Hepatocyte (in vitro differentiated cells): Measurements from ENCODE around the gene HECTD1. TPM values are rescaled to one million over a fixed set of nuclear protein-coding genes. Genes with fewer than 3 reads are reported as not detected.

ENCODE experiments used
- DNase-seq: peaks from one replicate; pipeline ENCODE4 v3.0.0-alpha.2; 2016; ENCODE audit warnings: low spot score
- H2AFZ ChIP-seq: fragments of 200-600 bp; sonication (generic); 2 replicates; pipeline ENCODE4 v1.6.0; 2016; ENCODE audit warnings: antibody characterized with exemption, mild to moderate bottlenecking
- H3K27ac ChIP-seq: fragments of 200-600 bp; sonication (generic); 2 replicates; pipeline ENCODE4 v1.5.1; 2016; ENCODE audit warnings: mild to moderate bottlenecking
- H3K27me3 ChIP-seq: fragments of 200-600 bp; sonication (generic); 2 replicates; pipeline ENCODE4 v1.6.1; 2016
- H3K36me3 ChIP-seq: fragments of 200-600 bp; sonication (generic); replicated peaks from 2 replicates; pipeline ENCODE4 v1.5.1; 2016; ENCODE audit warnings: low read depth; ENCODE audit not compliant: insufficient read depth
- H3K4me1 ChIP-seq: fragments of 200-600 bp; sonication (generic); 2 replicates; pipeline ENCODE4 v1.5.1; 2016; ENCODE audit warnings: mild to moderate bottlenecking, moderate library complexity; ENCODE audit not compliant: insufficient read depth
- H3K4me2 ChIP-seq: fragments of 200-600 bp; sonication (generic); 2 replicates; pipeline ENCODE4 v1.6.0; 2016
- H3K4me3 ChIP-seq: fragments of 200-600 bp; sonication (generic); 2 replicates; pipeline ENCODE4 v1.5.1; 2016; ENCODE audit warnings: mild to moderate bottlenecking
- H3K79me2 ChIP-seq: fragments of 200-600 bp; sonication (generic); 2 replicates; pipeline ENCODE4 v1.6.0; 2017; ENCODE audit warnings: mild to moderate bottlenecking
- H3K9me2 ChIP-seq: fragments of 200-600 bp; sonication (generic); replicated peaks from 2 replicates; pipeline ENCODE4 v1.6.0; 2017; ENCODE audit warnings: mild to moderate bottlenecking; ENCODE audit not compliant: insufficient read depth
- H3K9me3 ChIP-seq: fragments of 200-600 bp; sonication (generic); 2 replicates; pipeline ENCODE4 v1.5.1; 2016; ENCODE audit warnings: low read depth, mild to moderate bottlenecking
- H4K20me1 ChIP-seq: fragments of 200-600 bp; sonication (generic); 2 replicates; pipeline ENCODE4 v1.6.0; 2016; ENCODE audit warnings: mild to moderate bottlenecking; ENCODE audit not compliant: insufficient read depth, poor library complexity, severe bottlenecking
- CTCF ChIP-seq: fragments of 200-600 bp; sonication (generic); IDR thresholded peaks from 2 replicates; pipeline ENCODE4 v1.5.1; 2016; ENCODE audit warnings: antibody characterized with exemption, mild to moderate bottlenecking; ENCODE audit not compliant: poor library complexity
- EZH2 ChIP-seq: fragments of 200-600 bp; sonication (generic); IDR thresholded peaks from 2 replicates; pipeline ENCODE4 v1.6.1; 2016; ENCODE audit warnings: antibody characterized with exemption, mild to moderate bottlenecking, borderline replicate concordance
- EZH2phosphoT487 ChIP-seq: fragments of 200-600 bp; sonication (generic); IDR thresholded peaks from one replicate; pipeline ENCODE4 v1.6.1; 2018; ENCODE audit warnings: antibody characterized with exemption, mild to moderate bottlenecking, low read depth, moderate library complexity; ENCODE audit not compliant: unreplicated experiment, severe bottlenecking
- WGBS: methylation state at CpG from one replicate; pipeline ENCODE4 v1.1.6; 2016; ENCODE audit warnings: low lambda C conversion rate; ENCODE audit errors: missing lambda C conversion rate; 5-methylcytosine and 5-hydroxymethylcytosine counted together
- polyA plus RNA-seq: library from polyadenylated mRNA; unstranded; fragments of >200 nt; fragmentation: Nextera tagmentation; extraction: Ambion mirVana; gene quantifications from 2 replicates; pipeline ENCODE4 v1.2.1, GENCODE V29; 2016
- total RNA-seq: library from RNA; depleted of rRNA; stranded (reverse); fragments of >200 nt; gene quantifications from 2 replicates; pipeline ENCODE4 v1.2.3, GENCODE V29; 2014

The HECTD1 gene
- total and polyA plus RNA-seq, 2 experiments from 2014 or later, result 45.2 to 159 TPM

GRCh38 chr14:31125231-31125630, 82.4 kb downstream of the HECTD1 start:
- 94% methylated on average over 6 of the region's 6 CpGs for WGBS

GRCh38 chr14:31124197-31124596, 83.4 kb downstream of the HECTD1 start:
- Histone ChIP-seq H3K27me3 (no peaks in the 10 kb centered on the region), H3K9me3 (no peaks in the 10 kb centered on the region), H3K79me2 (peaks cover 8% of the 10 kb centered on the region), H3K4me2 (no peak overlapping the region), H2AFZ (no peak overlapping the region), H3K4me1 (peaks cover 4% of the 10 kb centered on the region), H4K20me1 (no peaks in the 10 kb centered on the region), H3K36me3 (peaks cover 9% of the 10 kb centered on the region), H3K27ac (no peak overlapping the region), H3K9me2 (no peaks in the 10 kb centered on the region), H3K4me3 (no peak overlapping the region)
- WGBS, result 90% methylated on average over 3 of the region's 3 CpGs
- no peak for DNase-seq
- TF ChIP-seq EZH2, result no peak
- no peak for TF ChIP-seq EZH2phosphoT487
- TF ChIP-seq CTCF, result no peak

More at GRCh38 chr14:31125231-31125630, 82.4 kb downstream of the HECTD1 start:
- Histone ChIP-seq H3K27me3 (no peaks in the 10 kb centered on the region), H3K9me2 (no peaks in the 10 kb centered on the region), H3K4me1 (peaks cover 4% of the 10 kb centered on the region), H3K36me3 (peaks cover 7% of the 10 kb centered on the region), H3K9me3 (no peaks in the 10 kb centered on the region), H2AFZ (no peak overlapping the region), H3K4me2 (no peak overlapping the region), H3K79me2 (peaks cover 8% of the 10 kb centered on the region), H3K4me3 (no peak overlapping the region), H4K20me1 (no peaks in the 10 kb centered on the region), H3K27ac (no peak overlapping the region)
- TF ChIP-seq EZH2phosphoT487, result no peak
- TF ChIP-seq EZH2, result no peak
- TF ChIP-seq CTCF, result no peak
- DNase-seq, result no peak

- no peak overlapping the region for H3K4me3 ChIP-seq
- peaks cover 2% of the 10 kb centered on the region for H3K4me1 ChIP-seq
- WGBS, result 87% methylated on average over 4 of the region's 4 CpGs
- DNase-seq, result no peak
- no peak overlapping the region for H3K4me2 ChIP-seq
- TF ChIP-seq CTCF (no peak), EZH2phosphoT487 (no peak)
- H4K20me1 ChIP-seq, result no peaks in the 10 kb centered on the region
- H3K36me3 ChIP-seq, result peaks cover 9% of the 10 kb centered on the region
- H3K27ac ChIP-seq, result no peak overlapping the region
- no peaks in the 10 kb centered on the region for H3K9me3 ChIP-seq
- H3K9me2 ChIP-seq, result no peaks in the 10 kb centered on the region
- no peaks in the 10 kb centered on the region for H3K27me3 ChIP-seq
- H2AFZ ChIP-seq, result no peak overlapping the region
- H3K79me2 ChIP-seq, result peaks cover 8% of the 10 kb centered on the region
Observed at GRCh38 chr14:31122921-31123320, 84.7 kb downstream of the HECTD1 start.
